OCI-M1 (cell line): ENCODE data around the gene MISFA.
"Not testable (repeated sequence)": the region's sequence is repeated elsewhere in the genome, so short reads cannot be mapped to it uniquely, and the experiment has no call there.

Experiments
- DNase-seq: peaks from one replicate; lab custom pipeline; 2025; lab: John Stamatoyannopoulos, UW

Gene MISFA

GRCh38 chr11:18599739-18600230 lies at the start of gene MISFA:
TSS of gene MISFA (plus strand) at chr11:18599789. CDS start at chr11:18599929, 140 bp downstream.
- DNase-seq = no peak

DNA sequence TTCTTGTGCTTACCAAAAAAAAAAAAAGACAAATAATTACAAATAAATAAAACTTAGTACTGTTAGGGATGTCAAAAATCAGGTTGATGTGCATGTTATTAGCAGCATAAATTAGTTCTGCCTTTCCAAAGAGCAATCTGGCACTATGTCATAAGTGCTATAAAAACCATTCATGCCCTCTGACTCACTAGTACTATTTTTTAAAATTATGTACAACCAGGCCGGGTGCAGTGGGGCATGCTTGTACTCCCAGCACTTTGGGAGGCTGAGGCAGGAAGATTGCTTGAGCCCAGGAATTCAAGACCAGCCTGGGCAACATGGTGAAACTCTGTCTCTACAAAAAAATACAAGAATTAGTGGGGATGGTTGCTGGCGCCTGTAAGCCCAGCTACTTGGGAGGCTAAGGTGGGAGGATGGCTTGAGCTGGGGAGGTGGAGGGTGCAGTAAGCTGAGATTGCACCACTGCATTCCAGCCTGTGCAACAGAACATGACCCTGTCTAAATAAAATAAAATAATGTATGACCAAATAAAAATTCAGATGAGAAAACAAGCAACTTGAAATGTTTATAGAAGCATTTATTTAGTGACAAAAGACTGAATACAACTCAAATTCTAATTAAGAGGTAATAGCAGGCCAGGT lies 36.4 kb upstream of the MISFA start:
- no peak for DNase-seq

DNA sequence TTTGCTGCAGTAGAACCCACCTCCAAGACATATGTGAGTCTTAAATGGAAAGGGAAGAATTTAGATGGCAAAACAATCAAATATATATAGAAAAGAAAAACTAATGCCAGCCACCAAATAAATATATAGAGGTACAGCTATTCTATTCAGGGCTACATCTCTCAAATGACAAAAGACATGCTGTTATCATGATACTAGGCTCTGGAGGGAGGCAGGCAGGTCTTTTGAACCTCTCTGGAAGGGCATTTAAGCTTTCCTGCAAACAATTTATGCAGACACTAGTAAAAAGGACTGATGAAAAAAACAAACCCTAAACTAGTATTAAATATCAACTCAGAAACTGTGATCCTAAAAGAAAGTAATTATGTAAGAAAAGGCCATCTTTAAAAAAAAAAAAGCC lies 35.4 kb upstream of the MISFA start:
- no peak for DNase-seq

GRCh38 chr11:18566406-18566805 lies 33.2 kb upstream of the MISFA start:
- no peak for DNase-seq

- DNase-seq = no peak
Observed at GRCh38 chr11:18567081-18567480, 32.5 kb upstream of the MISFA start.

GRCh38 chr11:18575361-18575760 lies 24.2 kb upstream of the MISFA start:
- DNase-seq = no peak

DNA sequence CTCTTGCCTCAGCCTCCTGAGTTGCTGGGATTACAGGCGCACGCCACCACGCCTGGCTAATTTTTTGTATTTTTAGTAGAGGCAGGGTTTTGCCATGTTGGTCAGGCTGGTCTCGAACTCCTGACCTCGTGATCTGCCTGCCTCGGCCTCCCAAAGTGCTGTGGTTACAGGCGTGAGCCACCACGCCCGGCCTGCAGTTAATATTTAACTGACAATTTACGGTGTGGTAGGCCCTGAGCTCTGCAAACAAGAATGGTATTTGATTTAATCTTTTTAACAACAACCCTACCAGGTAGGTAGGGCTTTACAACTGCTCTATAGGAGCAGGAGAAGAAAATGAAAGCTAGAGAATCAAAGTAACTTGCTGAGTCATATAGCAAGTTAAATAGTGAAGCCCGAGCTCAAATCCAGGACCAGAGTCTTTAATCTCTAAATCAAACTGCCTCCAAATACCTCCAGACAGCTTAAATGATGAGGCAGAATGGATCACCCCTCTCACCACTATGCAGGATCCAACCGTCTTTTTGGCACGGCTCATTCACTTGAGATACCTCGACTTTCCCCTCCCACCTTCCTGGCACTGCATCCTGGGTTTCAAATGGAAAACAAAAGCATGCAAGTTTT lies 20.5 kb upstream of the MISFA start:
- peak; percentile 73 for DNase-seq

DNA sequence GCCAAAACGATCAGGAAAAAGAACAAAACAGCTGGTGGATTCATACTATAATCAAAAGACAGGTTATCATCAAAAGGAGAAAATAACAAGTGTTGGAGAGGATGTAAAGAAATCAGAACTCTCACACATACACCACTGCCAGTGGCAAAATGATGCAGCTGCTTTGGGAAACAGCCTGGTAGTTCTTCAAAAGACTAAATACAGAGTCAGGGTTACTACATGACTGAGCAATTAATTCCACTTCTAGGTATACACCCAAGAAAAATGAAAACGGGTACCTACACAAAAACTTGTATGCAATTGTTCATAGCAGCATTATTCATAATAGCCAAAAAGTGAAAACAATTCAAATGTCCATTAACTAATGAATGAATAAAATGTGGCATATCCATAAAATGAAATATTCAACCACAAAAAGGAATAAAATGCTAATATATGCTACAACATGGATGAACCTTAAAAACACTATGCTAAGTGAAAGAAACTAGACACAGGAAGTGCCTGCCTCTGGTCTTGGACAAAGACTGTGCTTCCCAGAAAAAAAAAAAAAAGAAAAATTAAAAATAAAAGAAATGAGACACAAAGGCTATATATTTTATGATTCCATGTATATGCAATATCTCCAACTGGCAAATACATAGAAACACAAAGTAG lies 19.3 kb upstream of the MISFA start:
- no peak for DNase-seq

DNA sequence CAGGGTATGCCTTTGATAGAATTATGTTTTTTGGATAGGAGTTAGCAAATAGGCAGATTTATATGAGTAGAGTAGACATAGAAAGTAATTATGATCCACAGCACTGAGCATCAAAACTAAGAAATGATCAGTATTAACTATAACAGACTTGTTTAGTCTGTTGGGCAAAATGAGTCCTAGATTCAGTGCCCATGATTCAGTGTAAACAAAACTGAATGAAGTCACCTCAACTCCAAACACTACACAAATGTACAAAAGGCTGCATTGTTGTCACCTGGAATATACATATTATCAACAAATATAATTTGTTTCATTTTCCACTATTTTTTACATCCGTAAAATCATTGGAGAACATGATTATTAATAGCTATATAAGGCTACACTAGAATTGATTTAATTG lies 17.8 kb upstream of the MISFA start:
- DNase-seq = no peak

GRCh38 chr11:18588297-18589252 lies 11.0 kb upstream of the MISFA start, which contains the start of gene UEVLD:
TSS of gene UEVLD (minus strand) at chr11:18588734. CDS start at chr11:18588654, 80 bp downstream.
- peak; percentile 85 for DNase-seq

GRCh38 chr11:18590571-18590970 lies 9.0 kb upstream of the MISFA start:
- DNase-seq = no peak

DNA sequence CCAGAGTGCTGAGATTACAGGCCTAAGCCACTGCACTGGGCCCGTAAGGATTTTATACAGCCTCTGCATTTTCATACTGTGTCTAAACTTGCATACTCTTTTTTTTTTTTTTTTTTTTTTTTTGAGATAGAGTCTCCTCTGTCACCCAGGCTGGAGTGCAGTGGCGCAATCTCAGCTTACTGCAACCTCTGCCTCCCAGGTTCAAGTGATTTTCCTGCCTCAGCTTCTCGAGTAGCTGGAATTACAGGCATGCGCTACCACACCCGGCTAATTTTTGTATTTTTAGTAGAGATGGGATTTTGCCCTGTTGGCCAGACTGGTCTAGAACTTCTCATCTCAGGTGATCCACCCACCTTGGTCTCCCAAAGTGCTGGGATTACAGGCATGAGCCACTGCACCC lies 5.5 kb upstream of the MISFA start:
- DNase-seq = not testable (repeated sequence)

DNA sequence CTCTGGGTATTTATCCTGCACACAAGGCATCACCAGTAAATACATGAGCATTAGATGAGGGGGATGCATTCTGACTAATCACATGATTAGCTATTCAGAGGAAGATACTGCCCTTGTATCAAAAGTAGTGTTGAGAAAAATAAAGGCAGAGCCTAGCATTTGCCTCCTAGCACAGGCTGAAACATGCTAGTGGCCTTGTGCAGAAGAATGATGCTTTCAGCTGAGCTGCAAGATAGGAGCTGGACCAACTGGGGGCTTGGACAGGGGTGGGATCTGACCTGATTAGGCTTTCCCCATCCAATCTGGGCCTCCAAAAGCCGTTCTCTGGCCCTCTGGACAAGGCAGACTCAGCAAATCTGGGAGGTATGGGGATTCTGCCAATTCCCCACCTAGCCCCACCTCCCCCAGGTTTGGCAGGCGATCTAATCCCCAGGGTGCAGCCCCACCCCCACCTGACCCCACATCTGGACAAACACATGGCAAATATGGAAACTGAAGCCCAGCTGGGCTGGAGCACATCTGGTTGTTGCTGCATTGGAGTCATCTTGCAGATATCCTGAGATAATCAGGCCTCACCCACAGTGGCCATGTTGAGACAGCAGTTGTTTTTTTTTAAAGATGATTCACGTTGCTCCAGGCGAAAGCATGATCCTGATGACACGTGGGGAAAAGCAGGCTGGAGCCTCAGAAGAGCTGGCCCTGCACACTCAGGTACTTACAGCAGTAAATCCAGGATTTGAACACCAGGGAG lies 4.4 kb upstream of the MISFA start:
- no peak for DNase-seq

- DNase-seq = no peak
Observed at GRCh38 chr11:18600915-18601569, 1.5 kb downstream of the MISFA start.

- DNase-seq = peak; percentile 57
Observed at GRCh38 chr11:18608376-18608775, 8.8 kb downstream of the MISFA start.

GRCh38 chr11:18611196-18611595 lies 11.6 kb downstream of the MISFA start:
- DNase-seq = no peak

GRCh38 chr11:18612394-18612793 lies 12.8 kb downstream of the MISFA start:
- no peak for DNase-seq

GRCh38 chr11:18614667-18615066 lies 15.1 kb downstream of the MISFA start:
- no peak for DNase-seq

DNA sequence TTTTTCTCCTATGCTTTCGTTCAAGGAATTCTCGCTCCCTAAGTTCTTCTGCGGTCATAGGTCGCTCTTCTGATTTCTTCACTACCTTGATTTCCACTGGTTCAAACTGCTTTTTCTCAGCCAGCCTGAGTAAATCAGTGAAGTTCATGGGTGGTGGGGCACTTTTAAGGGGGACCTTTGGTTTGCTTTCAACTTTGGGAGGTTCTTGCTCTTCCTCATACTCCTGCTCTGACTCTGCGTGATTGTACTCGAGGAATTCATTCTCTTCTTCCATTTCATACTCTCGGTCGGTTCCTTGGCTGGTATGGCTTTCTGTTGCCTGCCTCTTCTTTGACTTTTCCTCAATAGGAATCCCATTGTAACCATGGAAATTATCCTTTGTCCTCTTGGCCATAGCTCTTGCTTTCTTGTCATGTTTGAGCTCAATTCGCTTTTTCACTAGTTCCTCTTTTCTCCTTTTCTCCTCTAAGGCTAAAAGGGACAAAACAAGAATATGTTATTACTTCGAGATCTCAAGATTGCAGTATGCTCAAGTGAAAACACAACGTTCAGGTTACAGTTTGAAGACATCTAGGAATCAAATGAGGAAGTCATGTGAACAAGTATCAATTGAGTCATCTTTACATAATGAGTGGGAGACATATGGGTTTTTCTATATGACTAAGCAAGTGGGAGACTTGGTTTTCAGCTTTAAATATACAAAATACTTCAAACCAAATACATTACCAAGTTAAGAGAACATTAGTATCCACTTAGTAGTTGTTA lies 16.2 kb downstream of the MISFA start:
- peak; percentile 96 for DNase-seq
